ENCODE measurements around the gene HMG20A.

Gene HMG20A

DNA sequence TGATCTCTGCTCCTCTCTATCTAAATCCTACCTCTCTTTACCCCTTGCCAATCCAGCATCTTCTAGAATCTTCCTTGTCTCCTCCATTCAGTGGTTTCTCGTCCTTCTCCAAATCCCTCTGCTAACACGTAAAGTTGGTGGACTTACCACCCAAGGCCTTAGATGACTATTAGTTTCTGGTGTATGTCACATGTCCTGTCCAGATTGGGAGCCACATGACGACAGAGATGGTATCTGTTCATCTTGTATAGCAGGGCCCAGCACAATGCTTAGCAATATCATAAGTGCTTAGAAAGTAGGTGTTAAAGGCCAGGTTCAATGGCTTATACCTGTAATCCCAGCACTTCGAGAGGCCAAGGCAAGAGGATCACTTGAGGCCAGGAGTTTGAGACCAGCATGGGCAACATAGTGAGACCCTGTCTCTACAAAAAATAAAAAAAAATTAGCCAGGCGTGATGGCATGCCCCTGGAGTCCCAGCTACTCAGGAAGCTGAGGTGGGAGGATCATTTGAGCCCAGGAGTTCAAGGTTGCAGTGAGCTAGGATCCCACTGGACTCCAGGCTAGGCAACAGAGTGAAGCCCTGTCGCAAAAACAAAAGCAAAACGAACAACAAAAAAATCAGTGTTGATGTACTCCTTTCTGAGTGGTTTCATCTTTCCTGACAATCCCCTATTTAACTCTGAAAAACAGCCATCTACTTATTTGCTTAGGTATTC, 81.8 kb downstream of the HMG20A start:
- no peak for DNase-seq (ENCODE audit: low read depth)

DNA sequence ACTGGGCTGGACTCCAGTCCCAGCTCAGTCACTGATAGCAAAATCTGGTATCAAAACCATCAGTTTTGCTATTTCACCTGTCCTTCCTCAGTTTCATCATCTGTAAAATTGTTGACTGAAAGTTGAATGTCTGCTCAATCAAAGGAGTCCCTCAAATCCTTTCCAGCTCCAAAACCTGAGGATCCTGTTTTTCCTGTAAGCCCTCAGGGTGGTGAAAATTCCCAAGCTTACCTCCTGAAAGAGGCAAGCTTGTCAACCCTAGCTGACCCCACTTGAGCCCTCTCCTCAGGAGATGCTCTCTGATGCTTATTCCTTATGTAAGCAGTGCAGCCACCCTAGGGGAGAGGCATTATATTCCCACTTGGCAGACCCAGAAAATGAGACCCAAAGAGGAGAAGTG, 82.6 kb downstream of the HMG20A start:
- DNase-seq (ENCODE audit: low read depth) = no peak

DNA sequence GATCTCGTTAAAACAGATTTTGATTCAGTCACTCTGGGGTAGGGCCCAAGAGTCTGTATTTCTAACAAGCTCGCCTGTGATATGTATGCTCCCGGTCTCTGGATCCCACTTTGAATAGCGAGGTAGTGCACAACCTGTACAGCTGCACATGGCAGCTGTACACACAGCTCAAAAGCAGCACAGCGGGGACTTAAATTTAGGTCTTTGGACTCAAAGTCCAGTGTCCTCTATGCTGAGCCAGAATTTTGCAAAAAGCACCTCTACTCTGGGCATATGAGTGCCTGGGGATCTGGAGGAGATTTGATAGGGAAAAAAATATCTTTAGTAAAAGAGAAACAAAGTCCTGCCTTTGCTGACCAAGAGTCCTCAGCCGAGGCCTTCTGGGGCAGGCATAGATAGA, 83.1 kb downstream of the HMG20A start:
- DNase-seq (ENCODE audit: low read depth) = no peak

DNA sequence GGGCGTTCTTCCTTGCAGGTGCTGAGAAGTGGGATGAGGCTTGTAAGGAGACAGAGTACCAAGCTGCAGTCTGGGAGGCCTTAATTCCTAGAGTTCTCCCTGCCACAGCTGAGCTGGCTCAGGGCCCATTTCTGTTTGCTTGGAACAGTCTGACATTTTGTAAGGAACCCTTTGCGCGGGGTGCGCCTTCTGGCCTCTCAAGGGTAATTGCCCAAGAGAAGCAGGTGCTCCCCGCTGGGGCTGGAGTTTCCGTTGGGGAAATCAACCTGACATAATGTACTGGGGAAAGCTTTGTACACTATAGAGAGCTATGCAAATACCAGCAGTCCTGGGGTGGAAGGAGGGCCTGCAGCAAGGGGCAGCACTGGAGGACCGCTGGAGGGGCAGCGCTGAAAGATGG, 83.6 kb downstream of the HMG20A start:
- no peak for DNase-seq (ENCODE audit: low read depth)

DNA sequence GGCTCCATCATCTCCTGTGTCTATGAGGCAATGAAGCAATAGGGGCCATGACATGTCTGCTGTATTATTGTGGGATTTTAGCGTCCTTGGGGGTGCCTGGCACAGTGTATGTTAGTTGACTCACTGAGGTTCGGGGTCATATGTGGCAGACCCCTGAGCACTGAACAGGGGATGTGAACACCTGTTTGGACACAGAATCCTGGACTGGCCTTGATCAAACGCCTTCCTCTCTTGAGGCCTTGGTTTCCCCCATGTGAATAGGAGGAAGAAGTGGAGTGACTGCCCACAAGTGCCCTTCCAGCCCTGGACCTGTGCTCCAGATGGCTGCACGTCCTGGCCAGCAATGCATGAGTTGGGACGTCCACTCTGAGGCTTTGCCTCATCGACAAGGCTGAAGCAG, 84.2 kb downstream of the HMG20A start:
- no peak for DNase-seq (ENCODE audit: low read depth)

DNA sequence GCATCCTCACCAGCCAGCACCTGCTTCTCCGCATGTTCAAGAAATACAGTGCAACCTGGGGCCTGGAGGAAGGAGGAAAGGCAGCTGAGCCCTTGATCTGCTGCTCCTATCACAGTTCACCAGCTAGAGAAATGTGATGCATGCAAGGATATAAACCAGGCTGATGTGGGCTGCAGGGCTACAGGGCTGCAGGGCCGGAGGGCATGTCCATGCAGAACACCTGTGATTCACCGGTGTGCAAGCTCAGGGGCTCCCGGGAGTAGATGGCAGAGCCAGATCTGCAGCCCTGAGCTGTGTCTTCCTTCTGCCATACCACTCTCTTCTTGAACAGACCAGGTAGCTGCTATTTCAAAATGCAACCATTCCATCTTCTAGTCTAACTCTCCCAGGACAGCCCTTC, 84.9 kb downstream of the HMG20A start:
- no peak for DNase-seq (ENCODE audit: low read depth)

DNA sequence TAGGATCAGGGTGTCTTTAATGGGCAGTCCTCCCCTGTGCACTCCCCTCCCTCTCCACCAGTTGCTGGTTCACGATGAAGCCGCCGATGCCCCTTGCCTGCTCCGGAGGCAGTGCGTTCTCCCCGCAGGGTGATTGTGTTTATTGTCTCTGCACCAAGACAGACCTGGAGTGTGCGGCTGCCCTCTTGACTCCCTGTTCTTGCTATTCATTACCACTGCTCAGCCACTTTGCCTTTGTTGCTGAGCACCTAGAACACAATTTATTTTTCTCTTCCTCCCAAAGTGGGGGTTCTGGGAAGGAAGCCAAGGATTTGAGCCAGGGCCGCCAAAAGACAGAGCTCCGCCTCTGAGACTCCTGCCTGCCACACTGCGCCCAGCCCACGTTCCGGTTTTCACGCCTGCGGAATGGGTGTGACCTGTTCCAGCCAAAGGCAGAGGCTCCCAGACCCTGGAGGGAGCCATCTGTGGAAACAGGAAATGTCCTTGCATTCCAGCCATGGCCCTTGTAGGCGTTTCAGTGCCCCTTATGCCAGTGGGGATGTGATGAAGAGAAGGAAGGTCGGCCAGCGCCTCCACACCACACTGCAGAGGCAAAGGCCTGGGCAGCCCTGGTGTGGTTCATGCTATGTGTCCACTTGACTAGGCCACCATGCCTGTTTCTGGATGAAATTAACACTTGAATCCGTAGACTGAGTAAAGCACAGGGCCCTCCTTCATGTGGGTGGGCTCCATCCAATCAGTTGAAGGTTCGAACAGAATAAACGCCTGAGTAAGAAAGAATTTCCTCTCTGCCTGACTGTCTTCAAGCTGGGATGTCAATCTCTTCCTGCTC, 85.8 kb downstream of the HMG20A start:
- no peak for DNase-seq (ENCODE audit: low read depth)

DNA sequence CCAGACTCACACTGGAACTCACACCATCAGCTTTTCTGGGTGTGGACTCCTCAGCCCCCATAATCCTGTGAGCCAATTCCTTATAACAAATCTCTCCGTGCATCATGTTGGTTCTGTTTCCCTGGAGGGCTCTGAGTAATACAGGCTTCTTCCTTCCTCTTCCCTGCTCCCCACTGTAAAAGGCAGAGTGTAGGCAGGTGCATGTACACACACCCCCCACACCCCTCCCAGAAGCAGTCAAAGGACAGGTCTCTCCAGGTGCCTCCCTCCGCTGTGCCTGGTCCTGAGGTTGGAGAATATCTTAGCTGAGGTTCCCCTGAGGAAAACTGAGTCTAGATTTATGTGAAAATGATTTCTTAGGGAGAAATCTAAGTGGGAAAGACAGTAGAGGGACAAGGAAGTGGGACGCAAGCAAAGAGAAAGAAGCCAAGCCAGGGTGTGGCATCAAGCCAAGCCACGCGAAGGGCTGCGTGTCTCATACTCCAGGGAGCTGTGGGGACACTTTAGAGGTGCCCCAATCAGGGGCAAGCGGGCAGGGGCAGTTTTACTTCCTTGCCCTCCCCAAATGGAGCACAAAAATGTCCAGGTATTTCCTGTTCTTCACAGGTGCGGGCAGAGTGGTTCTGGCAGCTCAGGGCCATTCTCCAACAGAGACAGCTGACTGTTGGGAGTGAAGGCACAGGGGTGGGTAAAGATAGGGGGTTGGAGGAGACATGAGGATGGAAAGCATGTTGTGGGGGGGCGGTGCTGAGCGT, 86.6 kb downstream of the HMG20A start:
- DNase-seq (ENCODE audit: low read depth) = no peak

DNA sequence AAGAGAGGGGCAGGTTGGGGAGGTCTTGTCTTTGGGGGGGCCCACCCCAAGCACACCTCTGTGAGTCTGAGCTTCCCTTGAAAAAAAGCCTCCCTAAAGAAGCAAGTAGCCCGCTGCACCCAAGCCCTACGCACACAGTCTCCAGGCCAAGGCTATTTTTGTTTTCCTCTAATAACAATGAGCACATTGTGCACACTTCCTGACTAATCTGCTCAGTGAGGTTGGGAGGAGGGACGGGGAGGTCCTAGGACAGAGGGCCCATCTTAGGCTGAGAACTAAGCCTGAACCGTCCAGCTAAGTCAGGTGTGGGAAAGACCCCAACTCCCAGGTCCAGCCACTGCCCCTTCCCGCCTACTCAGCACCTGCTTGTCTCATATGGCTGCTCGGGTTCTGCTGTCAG, 87.2 kb downstream of the HMG20A start:
- no peak for DNase-seq (ENCODE audit: low read depth)

DNA sequence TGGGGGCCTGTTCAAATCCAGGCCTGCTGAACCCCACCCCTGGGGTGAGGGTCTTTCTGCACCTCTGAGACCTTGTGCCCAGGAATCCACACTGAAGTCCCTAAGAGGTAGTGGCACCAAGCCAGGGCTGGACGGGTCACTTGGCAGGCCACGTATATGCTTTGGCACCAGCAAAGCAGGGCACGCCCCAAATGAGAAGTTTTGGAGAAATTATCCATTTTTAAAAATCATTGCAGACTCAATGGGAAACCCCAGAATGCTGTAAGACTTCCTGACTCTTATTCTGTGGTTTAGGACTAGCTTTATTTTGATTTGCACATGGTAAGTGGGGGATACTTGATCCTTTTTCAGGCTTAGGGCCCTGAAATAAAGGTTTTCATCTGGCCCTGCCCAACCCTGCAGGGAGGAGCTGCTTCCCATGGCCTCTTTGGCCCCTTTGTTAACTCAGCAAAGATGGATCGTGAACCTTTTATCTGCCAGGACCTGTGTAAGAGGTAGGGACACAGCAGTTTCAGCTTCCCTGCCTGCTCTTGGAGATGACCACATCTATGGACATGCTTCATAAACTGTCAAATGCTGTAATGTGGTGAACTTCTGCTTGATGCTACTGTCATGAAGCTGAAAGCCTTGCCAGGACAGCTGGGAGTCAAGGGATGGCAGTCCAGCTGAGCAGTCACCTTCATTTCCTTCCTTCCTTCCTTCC, 88.0 kb downstream of the HMG20A start:
- no peak for DNase-seq (ENCODE audit: low read depth)

DNA sequence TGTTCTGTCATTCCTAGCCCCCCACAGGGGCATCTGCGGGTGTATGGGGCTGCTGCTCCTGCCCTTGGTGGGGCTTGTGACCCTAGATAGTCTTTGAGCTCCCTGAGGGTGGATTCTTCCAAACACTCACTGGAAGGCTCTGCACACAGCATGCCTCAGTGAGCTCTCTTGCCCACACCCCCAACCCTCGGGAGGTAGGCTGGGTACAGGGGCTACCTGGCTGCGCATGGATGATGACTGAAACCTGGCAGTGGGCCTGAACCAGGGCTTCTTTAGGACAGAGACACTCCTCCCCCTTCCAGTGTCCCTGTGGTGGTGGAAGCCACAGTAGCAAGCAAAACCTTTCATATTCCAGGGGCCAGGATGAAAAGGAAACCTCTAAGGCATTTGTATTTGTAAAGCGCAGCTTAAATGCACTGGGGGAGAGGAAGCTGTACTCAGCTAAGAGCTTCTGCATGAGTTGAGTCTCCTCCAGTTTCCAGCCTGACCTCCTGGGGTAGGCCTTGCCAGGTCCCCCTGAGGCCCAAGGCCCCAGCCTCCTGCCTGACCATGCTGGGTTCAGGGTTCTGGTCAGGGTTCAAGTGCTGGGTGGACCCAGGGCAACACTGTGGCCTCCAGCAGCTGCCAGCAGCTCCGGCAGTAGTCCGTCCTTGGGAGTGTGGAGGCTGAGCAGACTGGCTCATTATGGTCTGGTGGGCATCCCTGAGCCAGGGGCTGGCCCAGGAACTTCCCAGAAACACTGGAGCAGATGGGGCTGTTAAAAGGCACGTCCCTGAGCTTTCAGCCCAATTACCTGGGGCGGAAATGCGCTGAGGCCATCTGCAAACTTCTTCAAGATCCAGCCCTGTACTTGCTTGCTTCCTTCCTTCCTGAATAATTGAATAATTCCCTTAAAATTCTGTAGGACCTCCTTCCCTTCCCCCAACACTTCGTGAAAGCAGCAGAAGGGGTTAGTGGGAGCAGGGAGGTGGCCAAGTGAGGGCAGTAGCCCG, 89.7 kb downstream of the HMG20A start:
- DNase-seq (ENCODE audit: low read depth) = no peak

DNA sequence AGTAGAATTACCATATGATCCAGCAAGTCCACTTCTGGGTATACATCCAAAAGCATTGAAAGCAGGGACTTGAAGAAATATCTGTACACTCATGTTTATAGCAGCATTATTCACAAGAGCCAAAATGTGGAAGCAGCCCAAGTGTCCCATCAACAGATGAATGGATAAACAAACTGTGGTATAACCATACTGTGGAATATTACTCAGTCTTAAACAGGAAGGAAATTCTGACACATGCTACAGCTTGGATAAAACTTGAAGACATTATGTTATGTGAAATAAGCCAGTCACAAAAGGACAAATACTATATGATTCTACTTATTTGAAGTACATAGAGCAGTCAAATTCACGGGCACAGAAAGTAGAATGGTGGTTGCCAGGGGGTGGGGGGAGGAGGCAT, 91.2 kb downstream of the HMG20A start:
- no peak for DNase-seq (ENCODE audit: low read depth)

DNA sequence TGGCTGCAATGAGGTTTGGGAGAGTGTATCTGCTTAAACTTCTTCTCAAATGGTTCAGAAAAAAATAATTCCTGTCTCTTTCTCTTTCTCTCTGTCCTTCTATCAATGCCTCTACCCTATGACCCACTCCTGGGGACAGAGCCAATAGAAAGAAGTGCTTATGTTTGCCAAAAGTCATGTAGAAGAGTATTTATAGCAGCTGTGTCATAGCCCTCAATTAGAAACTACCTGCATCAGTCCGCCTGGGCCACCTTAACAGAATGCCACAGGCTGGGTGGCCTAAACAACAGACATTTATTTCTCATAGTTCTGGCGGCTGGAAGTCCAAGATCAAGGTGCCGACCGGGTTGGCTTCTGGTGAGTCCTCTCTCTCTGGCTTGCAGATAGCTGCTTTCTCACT, 92.5 kb downstream of the HMG20A start:
- no peak for DNase-seq (ENCODE audit: low read depth)

DNA sequence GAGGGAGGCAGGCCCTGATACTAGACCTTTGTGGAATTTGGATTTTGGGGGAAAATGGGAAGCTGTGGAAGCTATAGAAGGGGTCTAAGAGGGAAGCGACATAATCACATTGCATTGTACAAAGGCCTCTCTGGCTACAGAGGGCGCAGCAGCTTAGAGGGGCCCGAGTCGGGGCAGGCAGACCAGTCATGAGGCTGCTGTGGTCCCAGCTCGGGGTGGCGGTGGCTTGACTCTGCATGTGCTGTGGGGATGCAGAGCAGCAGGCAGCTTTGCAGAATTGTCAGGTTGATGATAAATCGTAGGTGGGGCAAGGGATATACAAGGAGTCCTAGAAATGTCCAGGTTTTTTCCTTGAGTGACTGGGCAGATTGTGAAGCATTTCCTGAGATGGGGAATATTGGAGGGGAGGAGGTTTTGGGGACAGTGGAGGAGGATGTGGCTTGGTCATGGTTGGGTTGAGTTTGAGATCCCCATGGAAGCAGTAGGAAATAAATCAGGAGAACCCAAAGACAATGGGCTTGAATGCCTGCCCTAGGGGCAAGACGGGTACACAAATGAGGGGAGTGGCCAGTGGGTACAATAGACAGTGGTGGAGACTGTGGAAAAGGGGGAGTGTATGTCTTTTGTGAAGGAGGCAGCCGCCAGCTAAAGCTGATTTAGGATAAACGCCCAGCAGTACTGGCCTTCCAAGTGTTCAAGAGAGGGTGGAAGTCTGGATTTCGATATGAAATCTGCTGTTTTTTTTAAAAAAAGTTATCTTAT, 94.1 kb downstream of the HMG20A start:
- DNase-seq (ENCODE audit: low read depth) = no peak

DNA sequence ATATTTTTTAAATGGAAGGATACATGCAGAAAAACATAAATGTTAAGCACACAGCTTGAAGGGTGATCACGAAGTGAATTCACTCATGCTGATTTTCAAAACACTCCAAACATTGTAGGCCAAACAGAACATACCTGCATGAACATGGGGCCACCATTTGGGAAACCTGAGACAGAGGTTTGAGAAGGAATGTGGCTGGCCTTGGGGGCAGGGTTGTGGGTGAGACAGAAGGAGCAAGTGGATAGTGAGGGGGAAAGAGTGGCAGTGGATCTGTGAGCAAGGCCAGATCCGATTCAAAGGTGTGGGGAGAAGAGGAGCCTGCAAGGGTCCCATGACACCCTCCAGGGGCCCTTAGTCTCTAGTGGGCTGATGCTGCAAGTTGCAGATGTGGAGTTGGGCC, 94.9 kb downstream of the HMG20A start:
- DNase-seq (ENCODE audit: low read depth) = no peak

DNA sequence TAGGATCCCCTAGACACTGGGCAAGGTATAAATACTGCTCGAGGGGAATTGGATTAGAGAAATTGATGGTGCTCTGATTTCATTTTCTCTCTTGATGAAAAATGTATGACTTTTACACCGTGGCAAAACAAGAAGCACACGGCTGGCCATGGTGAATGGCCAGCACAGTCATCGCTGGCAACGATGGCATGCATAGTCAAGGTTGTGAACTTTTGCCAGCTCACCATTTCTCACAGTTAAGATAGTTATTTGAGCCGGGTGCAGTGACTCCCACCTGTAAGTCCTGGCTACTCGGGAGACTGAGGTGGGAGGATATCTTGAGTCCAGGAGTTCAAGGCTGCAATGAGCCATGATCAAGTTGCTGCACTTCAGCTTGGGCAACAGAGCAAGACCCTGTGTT, 95.4 kb downstream of the HMG20A start:
- no peak for DNase-seq (ENCODE audit: low read depth)

DNA sequence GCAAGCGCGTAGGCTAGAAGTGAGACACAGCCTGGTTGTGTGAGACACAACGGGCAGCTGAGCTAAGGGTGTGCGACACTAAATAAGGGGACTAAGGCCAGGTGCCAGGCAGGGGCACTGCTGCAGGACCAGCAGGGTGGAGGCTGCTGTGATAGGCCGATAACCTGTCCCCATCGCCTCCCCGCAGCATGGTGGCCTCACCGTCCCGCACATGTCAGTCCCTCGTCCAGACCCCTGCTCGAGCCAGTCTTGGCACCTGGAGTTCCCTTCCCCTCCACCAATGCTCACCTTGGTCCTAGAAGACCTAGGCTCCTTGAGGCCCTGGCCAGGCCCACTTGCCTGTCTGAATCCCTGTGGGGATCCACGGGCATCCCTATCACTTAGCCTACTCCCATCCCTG, 96.1 kb downstream of the HMG20A start:
- no peak for DNase-seq (ENCODE audit: low read depth)

DNA sequence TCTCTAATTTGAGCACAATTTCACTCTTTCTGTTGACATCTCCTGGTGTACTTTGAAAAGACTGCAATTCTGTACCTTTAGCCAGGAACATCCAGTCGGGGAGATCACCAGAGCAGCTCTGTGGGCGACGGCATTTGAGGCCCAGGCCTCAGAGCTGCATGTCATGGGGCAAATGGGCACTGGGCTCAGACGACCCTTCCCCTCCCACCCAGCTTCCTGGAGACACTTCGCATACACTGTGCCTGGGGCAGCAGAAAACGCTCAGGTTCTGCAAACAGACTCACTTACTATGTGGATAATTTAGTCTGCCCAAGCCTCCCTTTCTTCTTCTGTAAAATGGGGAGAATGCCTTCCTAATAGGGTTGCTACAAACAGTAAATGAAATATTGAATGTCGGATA, 96.9 kb downstream of the HMG20A start:
- no peak for DNase-seq (ENCODE audit: low read depth)

DNA sequence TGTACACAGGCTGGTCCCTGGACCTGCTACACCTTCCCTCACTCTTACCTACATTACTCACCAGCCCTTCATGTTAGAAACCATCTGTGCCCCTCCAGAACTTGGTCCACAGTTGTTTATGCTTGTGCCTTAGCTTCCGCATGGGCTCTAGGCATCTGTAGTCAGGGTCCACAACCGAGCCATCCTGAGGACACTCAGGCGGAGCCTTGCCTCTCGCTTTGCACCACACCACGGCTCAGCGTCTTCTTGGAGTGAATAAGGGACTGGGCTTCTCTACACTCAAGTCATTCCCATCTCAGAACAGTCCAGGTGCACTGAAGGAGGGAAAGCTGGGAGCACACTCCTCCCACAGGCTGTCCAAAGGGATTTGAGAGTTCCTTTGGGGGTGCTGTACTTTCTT, 97.8 kb downstream of the HMG20A start:
- no peak for DNase-seq (ENCODE audit: low read depth)

DNA sequence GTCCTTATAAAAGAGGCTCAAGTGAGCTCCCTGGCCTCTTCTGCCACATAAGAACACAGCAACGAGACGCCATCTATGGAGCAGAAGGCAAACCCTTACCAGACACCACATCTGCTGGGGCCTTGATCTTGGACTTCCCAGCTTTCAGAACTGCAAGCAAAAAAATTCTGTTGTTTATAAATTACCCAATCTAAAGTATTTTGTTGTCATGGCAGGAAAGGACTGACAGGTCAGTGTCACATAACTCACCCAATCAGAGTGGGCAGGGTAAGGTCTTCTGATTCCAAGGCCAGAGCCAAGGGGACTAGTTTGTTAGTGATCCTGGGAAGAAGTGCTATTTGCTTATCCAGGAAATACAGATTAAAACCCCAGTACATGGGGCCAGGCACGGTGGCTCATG, 98.9 kb downstream of the HMG20A start:
- DNase-seq (ENCODE audit: low read depth) = no peak
